Hematopoietic multipotent progenitor cell treated with erythropoietin and hydrocortisone succinate and interleukin-3 and kit ligand, for 4 days (in vitro differentiated cells): ENCODE results near the gene PIM1.
A peak's percentile ranks its signal among the peaks of the same experiment; 100 is the strongest.

Source experiments
- DNase-seq: peaks from one replicate; pipeline ENCODE4 v3.0.0-alpha.2; 2015

Gene PIM1

GRCh38 chr6:37171970-37172812, 2.2 kb downstream of the PIM1 start:
- DNase-seq: peak; percentile 98

GRCh38 chr6:37172912-37173492, 3.0 kb downstream of the PIM1 start:
- DNase-seq: peak; percentile 15

- DNase-seq: peak; percentile 74
Measured at GRCh38 chr6:37173493-37174195, 3.7 kb downstream of the PIM1 start.

- DNase-seq: no peak
Measured at GRCh38 chr6:37174196-37174514, 4.2 kb downstream of the PIM1 start.

GRCh38 chr6:37174515-37175331, 4.8 kb downstream of the PIM1 start:
- DNase-seq: peak; percentile 48

GRCh38 chr6:37175332-37176267, 5.6 kb downstream of the PIM1 start:
- peak; percentile 67 for DNase-seq

- DNase-seq: peak; percentile 79
Measured at GRCh38 chr6:37176268-37177076, 6.5 kb downstream of the PIM1 start.

GRCh38 chr6:37177077-37177934, 7.4 kb downstream of the PIM1 start:
- DNase-seq: peak; percentile 98

GRCh38 chr6:37177935-37178517, 8.1 kb downstream of the PIM1 start:
- DNase-seq: peak; percentile 72

- no peak for DNase-seq
Measured at GRCh38 chr6:37180075-37180474, 10.1 kb downstream of the PIM1 start.

GRCh38 chr6:37180610-37181009, 10.7 kb downstream of the PIM1 start:
- peak; percentile 16 for DNase-seq

GRCh38 chr6:37182736-37183590, 13.0 kb downstream of the PIM1 start:
- DNase-seq: peak; percentile 99

- DNase-seq: peak; percentile 62
Measured at GRCh38 chr6:37185949-37186720, 16.2 kb downstream of the PIM1 start.

GRCh38 chr6:37187321-37188022, 17.5 kb downstream of the PIM1 start:
- peak; percentile 79 for DNase-seq

GRCh38 chr6:37188962-37189510, 19.1 kb downstream of the PIM1 start:
- peak; percentile 32 for DNase-seq

- peak; percentile 58 for DNase-seq
Measured at GRCh38 chr6:37190159-37190535, 20.2 kb downstream of the PIM1 start.

- peak; percentile 30 for DNase-seq
Measured at GRCh38 chr6:37192666-37193065, 22.7 kb downstream of the PIM1 start.
